ENCODE results near the gene PSPH. TPM values are rescaled to one million over a fixed set of nuclear protein-coding genes. Genes with fewer than 3 reads are reported as not detected.
A peak's percentile ranks its signal among the peaks of the same experiment; 100 is the strongest.
"Not testable (repeated sequence)": the region's sequence is repeated elsewhere in the genome, so short reads cannot be mapped to it uniquely, and the experiment has no call there.

The PSPH gene
- total RNA-seq: 10 to 100 TPM in 2 of 7 donors, 1 to 10 TPM in 5; 5.0 to 11.3 (median 7.3) TPM
- 1 to 10 TPM; 2.2 to 8.4 (median 4.8) TPM for polyA plus RNA-seq
- long read RNA-seq, donor 1: 0 reads
- long read RNA-seq, donor 2, partial matches to known transcripts: 0 of 1 reads
- long read RNA-seq, donor 2, other reads (novel, unspliced or antisense): 0 of 1 reads

- peak within 1 kb of the TSS; percentile 76 to 94 (median 91) for H3K27ac ChIP-seq
- H3K27me3 ChIP-seq (replicated peaks in 1 of 7): no peaks in the 10 kb centered on the region
- TF ChIP-seq CTCF (IDR thresholded peaks at IDR 0.05 in 8 of 11, conservative IDR thresholded peaks at IDR 0.05 in 3 of 11) (peak in 1 of 11 experiments; percentile 37), POLR2AphosphoS5 (IDR thresholded peaks at IDR 0.05) (peak; percentile 96 to 97 (median 97)), POLR2A (IDR thresholded peaks at IDR 0.05) (peak in 2 of 3 donors; percentile 9 to 52)
- intact Hi-C loops (cut with DNase I; ENCODE audit: low total_unique reads): loop anchor here (10.0 kb wide), 1 partner anchor 53 kb away; the partner anchor contains the start of gene CHCHD2
- H3K4me3 ChIP-seq: peak within 1 kb of the TSS; percentile 69 to 99 (median 84)
- peak; percentile 98 for DNase-seq
- H3K36me3 ChIP-seq: peaks cover 0 to 39% (median 30%) of the 10 kb centered on the region in 6 donors
- peaks cover 12 to 58% (median 47%) of the 10 kb centered on the region in 6 donors for H3K4me1 ChIP-seq
- H3K9me3 ChIP-seq: no peaks in the 10 kb centered on the region
- 0 to 2% (median 0%) methylated on average over 18 to 97 of the region's 97 CpGs for WGBS, 5 donors
Observed at GRCh38 chr7:56051339-56052191, at the start of gene PSPH, which contains the start of gene CCT6A. PSPH (minus strand) TSS chr7:56051444; CDS start chr7:56021212, 30,232 bp downstream. CCT6A (plus strand) TSS chr7:56051765; CDS start chr7:56051849, 84 bp downstream.

- intact Hi-C loops (cut with DNase I; ENCODE audit: low total_unique reads): loop anchor here (10.0 kb wide), 1 partner anchor 45 kb away; the partner anchor contains the start of genes CCT6A and PSPH
- WGBS, 5 donors: 90 to 99% (median 96%) methylated on average over 3 of the region's 3 CpGs
- no peak overlapping the region for H3K4me3 ChIP-seq
- peak; percentile 57 for DNase-seq
- TF ChIP-seq POLR2AphosphoS5 (IDR thresholded peaks at IDR 0.05) (no peak), CTCF (IDR thresholded peaks at IDR 0.05 in 8 of 11, conservative IDR thresholded peaks at IDR 0.05 in 3 of 11) (no peak), POLR2A (IDR thresholded peaks at IDR 0.05) (no peak)
- H3K36me3 ChIP-seq: peaks cover 0 to 87% (median 62%) of the 10 kb centered on the region in 6 donors
- no peaks in the 10 kb centered on the region for H3K27me3 ChIP-seq (replicated peaks in 1 of 7)
- no peak overlapping the region for H3K27ac ChIP-seq
- peaks cover 2 to 17% (median 12%) of the 10 kb centered on the region in 6 donors for H3K4me1 ChIP-seq
- H3K9me3 ChIP-seq: no peaks in the 10 kb centered on the region
Observed at GRCh38 chr7:56099653-56100052, 48.4 kb upstream of the PSPH start.

GRCh38 chr7:56098187-56099008, 47.2 kb upstream of the PSPH start:
- peak in 2 of 3 donors; percentile 5 to 23 for TF ChIP-seq POLR2AphosphoS5 (IDR thresholded peaks at IDR 0.05)
- peaks cover 0 to 75% (median 51%) of the 10 kb centered on the region in 6 donors for H3K36me3 ChIP-seq
- H3K27ac ChIP-seq; H3K4me1 ChIP-seq; H3K27me3 ChIP-seq (replicated peaks in 1 of 7); H3K9me3 ChIP-seq; H3K4me3 ChIP-seq; intact Hi-C loops (cut with DNase I; ENCODE audit: low total_unique reads): not testable (repeated sequence)
- DNase-seq: peak; percentile 24
- WGBS, 5 donors: 92 to 96% (median 95%) methylated on average over 8 of the region's 8 CpGs

GRCh38 chr7:56097700-56098099, 46.5 kb upstream of the PSPH start:
- Histone ChIP-seq H3K4me3 (no peak overlapping the region), H3K27me3 (replicated peaks in 1 of 7) (no peaks in the 10 kb centered on the region), H3K9me3 (no peaks in the 10 kb centered on the region), H3K36me3 (peaks cover 0 to 68% (median 44%) of the 10 kb centered on the region in 6 donors), H3K27ac (no peak overlapping the region), H3K4me1 (peaks cover 0 to 9% (median 7%) of the 10 kb centered on the region in 6 donors)
- TF ChIP-seq POLR2AphosphoS5 (IDR thresholded peaks at IDR 0.05) (no peak), POLR2A (IDR thresholded peaks at IDR 0.05) (no peak), CTCF (IDR thresholded peaks at IDR 0.05 in 8 of 11, conservative IDR thresholded peaks at IDR 0.05 in 3 of 11) (no peak)
- 72 to 83% (median 80%) methylated on average over 5 of the region's 5 CpGs for WGBS, 5 donors
- DNase-seq: peak; percentile 37
- intact Hi-C loops (cut with DNase I; ENCODE audit: low total_unique reads): no loop called here

All from spleen (tissue), 13 donors.